ENCODE data around the gene ASTN2. TPM values are rescaled to one million over a fixed set of nuclear protein-coding genes. Genes with fewer than 3 reads are reported as not detected.

ASTN2 gene
- polyA plus RNA-seq, 2 of the 4 experiments (the other 2 are of a cell fraction): 5.8 to 11.6 TPM

GRCh38 chr9:116605060-116605459, 809.8 kb downstream of the ASTN2 start:
- POLR2A ChIA-PET: no interaction called here
- ATAC-seq: no peak

GRCh38 chr9:116604251-116604650, 810.6 kb downstream of the ASTN2 start:
- no peak overlapping the region for H3K4me2 ChIP-seq
- no peaks in the 10 kb centered on the region for H3K4me1 ChIP-seq
- no peak overlapping the region for H3K4me3 ChIP-seq
- ChIA-PET POLR2A (no interaction called here), CTCF (interaction anchor here (1.7 to 1.8 kb wide), 2 partner anchors 15 to 32 kb away, joined by 4 to 6 read pairs; no protein-coding TSS in a partner anchor)
- ATAC-seq (no peak), DNase-seq (ENCODE audit: low read depth in 1 of 2, low spot score in 1 of 2) (no peak), FAIRE-seq (no peak)
- TF ChIP-seq MAX (IDR thresholded peaks at IDR 0.05): no peak
- no peak overlapping the region for H3K27ac ChIP-seq
- 100% methylated on average over 2 of the region's 2 CpGs for WGBS (ENCODE audit: missing lambda C conversion rate)
- H3K9me3 ChIP-seq: no peaks in the 10 kb centered on the region

More at GRCh38 chr9:116605060-116605459, 809.8 kb downstream of the ASTN2 start:
- H3K4me2 ChIP-seq: no peak overlapping the region
- peaks cover under 1% of the 10 kb centered on the region; the same call in 1 of the 3 replicates for H3K9me3 ChIP-seq
- no peak overlapping the region for H3K4me3 ChIP-seq
- CTCF ChIA-PET: interaction anchor here (1.7 to 1.8 kb wide), 2 partner anchors 15 to 33 kb away, joined by 4 to 6 read pairs; no protein-coding TSS in a partner anchor
- no peak for TF ChIP-seq CBX2 (IDR thresholded peaks at IDR 0.05; ENCODE audit: borderline replicate concordance, low read depth)
- TF ChIP-seq BCL3 (IDR thresholded peaks at IDR 0.05): no peak
- no peak for TF ChIP-seq HOXA7 (CRISPR knock-in tag; IDR thresholded peaks at IDR 0.05)
- no peak for TF ChIP-seq SMC3 (IDR thresholded peaks at IDR 0.05)
- no peak for TF ChIP-seq KDM5A (IDR thresholded peaks at IDR 0.05)
- no peak for TF ChIP-seq USF2 (IDR thresholded peaks at IDR 0.05)
- TF ChIP-seq TFCP2L1 (CRISPR knock-in tag; IDR thresholded peaks at IDR 0.05): no peak
- TF ChIP-seq HOXB5 (CRISPR knock-in tag; IDR thresholded peaks at IDR 0.05): no peak
- TF ChIP-seq ZC3H11A (IDR thresholded peaks at IDR 0.05): no peak
- no peak for TF ChIP-seq POLR2AphosphoS2 (conservative IDR thresholded peaks at IDR 0.05; ENCODE audit: low read length)
- TF ChIP-seq KDM1A (IDR thresholded peaks at IDR 0.05; ENCODE audit: low read depth): no peak
- TF ChIP-seq BHLHE40 (IDR thresholded peaks at IDR 0.05; ENCODE audit: low read depth, low read length): no peak
- no peak for TF ChIP-seq GATA3 (IDR thresholded peaks at IDR 0.05; ENCODE audit: borderline replicate concordance)
- H3K4me1 ChIP-seq: no peaks in the 10 kb centered on the region
- DNase-seq (ENCODE audit: low read depth in 1 of 2, low spot score in 1 of 2) (no peak), FAIRE-seq (no peak)
- WGBS (ENCODE audit: missing lambda C conversion rate): 85% methylated on average over 3 of the region's 3 CpGs
- H3K27ac ChIP-seq: no peak overlapping the region

- Histone ChIP-seq H3K27ac (no peak overlapping the region), H3K4me1 (peaks cover 6% of the 10 kb centered on the region; the same call in 2 of the 3 replicates), H3K4me3 (no peak overlapping the region), H3K9me3 (no peaks in the 10 kb centered on the region), H3K4me2 (no peak overlapping the region)
- DNase-seq (ENCODE audit: low read depth in 1 of 2, low spot score in 1 of 2): peak in 1 of 2 experiments; percentile 8
- ChIA-PET CTCF (no interaction called here), POLR2A (no interaction called here)
- no peak for TF ChIP-seq PHF8 (IDR thresholded peaks at IDR 0.05; ENCODE audit: borderline replicate concordance, low read depth)
- no peak for TF ChIP-seq PBX3 (IDR thresholded peaks at IDR 0.05)
- TF ChIP-seq ESRRA (IDR thresholded peaks at IDR 0.05; ENCODE audit: borderline replicate concordance, low read length): no peak
- TF ChIP-seq ZNF302 (CRISPR knock-in tag; IDR thresholded peaks at IDR 0.05): no peak
- no peak for ATAC-seq
- no peak for FAIRE-seq
- WGBS (ENCODE audit: missing lambda C conversion rate): 88% methylated on average over 2 of the region's 2 CpGs
Measured at GRCh38 chr9:116599342-116599884, 815.4 kb downstream of the ASTN2 start.
